Measurements from ENCODE around the gene CMSS1. TPM values are rescaled to one million over a fixed set of nuclear protein-coding genes. Genes with fewer than 3 reads are reported as not detected.
"Not testable (repeated sequence)": the region's sequence is repeated elsewhere in the genome, so short reads cannot be mapped to it uniquely, and the experiment has no call there.

CMSS1 gene
- total and polyA plus RNA-seq, 4 experiments from 2014 or later = 18.3 to 29.4 (median 21.9) TPM

DNA sequence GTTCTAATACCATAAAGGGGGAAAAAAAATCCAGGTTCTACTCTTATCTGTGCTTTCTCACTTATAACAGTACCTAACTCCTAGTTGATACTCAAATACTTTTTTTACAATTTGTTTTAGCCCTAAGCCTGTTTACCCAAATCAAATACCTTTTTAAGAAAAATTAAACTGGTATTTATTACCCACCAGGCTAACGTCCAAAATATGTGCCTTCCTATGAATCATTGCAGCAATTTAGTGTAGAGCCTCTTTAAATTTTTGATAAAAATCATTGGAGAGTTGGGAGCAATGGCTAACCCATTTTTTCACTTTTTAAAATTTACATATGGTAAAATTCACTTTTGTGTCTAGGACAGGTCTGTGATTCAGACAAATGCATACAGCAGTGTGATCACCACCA, 268.7 kb downstream of the CMSS1 start:
- POLR2A ChIA-PET (ENCODE audit: partially characterized antibody) = no interaction called here
- CTCF ChIA-PET (ENCODE audit: partially characterized antibody) = interaction anchor here (1.2 kb wide), 1 partner anchor 18 kb away, joined by 5 read pairs; no protein-coding TSS in a partner anchor

DNA sequence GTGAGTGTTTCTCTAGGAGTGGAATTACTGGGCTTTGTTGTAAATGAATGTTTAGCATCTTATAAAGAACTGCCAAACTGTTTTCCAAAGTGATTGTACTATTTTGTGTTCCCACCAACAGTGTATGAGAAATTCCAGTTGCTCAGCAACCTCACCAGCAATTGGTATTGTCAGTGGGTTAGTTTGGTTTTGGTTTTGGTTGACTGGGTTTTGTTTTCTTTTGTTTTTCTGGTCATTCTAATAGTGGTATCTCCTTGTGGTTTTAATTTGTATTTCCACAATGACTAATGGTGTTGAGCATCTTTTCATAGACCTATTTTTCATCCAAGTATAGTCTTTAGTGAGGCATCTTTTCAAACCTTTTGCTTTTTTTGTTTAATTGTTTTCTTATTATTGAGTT, 269.5 kb downstream of the CMSS1 start:
- H3K4me3 ChIP-seq (ENCODE audit: low read length in 2 of 2) = no peak overlapping the region
- H3K27me3 Mint-ChIP-seq = no peaks in the 10 kb centered on the region
- H3K36me3 ChIP-seq (ENCODE audit: insufficient read depth, low read length) = no peaks in the 10 kb centered on the region
- H3K27ac ChIP-seq (ENCODE audit: low read depth, low read length) = no peak overlapping the region
- H3K4me1 Mint-ChIP-seq = peaks cover 3 to 10% (median 6%) of the 10 kb centered on the region in 4 donors
- DNase-seq = no peak
- H3K27me3 ChIP-seq (ENCODE audit: insufficient read depth, low read length) = no peaks in the 10 kb centered on the region
- H3K9me3 Mint-ChIP-seq = no peaks in the 10 kb centered on the region
- no peaks in the 10 kb centered on the region for H3K4me1 ChIP-seq (ENCODE audit: insufficient read depth, low read length)
- no peak overlapping the region for H3K4me3 Mint-ChIP-seq
- no peaks in the 10 kb centered on the region for H3K9me3 ChIP-seq (ENCODE audit: control insufficient read depth in 1 of 2, low read length in 2 of 2)
- intact Hi-C loops (cut with micrococcal nuclease) = no loop called here
- CTCF ChIA-PET (ENCODE audit: partially characterized antibody) = no interaction called here
- POLR2A ChIA-PET (ENCODE audit: partially characterized antibody) = no interaction called here
- H3K36me3 Mint-ChIP-seq = no peaks in the 10 kb centered on the region
- H3K27ac Mint-ChIP-seq = no peak overlapping the region

More for the DNA sequence above, 268.7 kb downstream of the CMSS1 start:
- Histone ChIP-seq H3K27me3 (ENCODE audit: insufficient read depth, low read length) (no peaks in the 10 kb centered on the region), H3K4me3 (ENCODE audit: low read length in 2 of 2) (no peak overlapping the region), H3K36me3 (ENCODE audit: insufficient read depth, low read length) (no peaks in the 10 kb centered on the region), H3K4me1 (ENCODE audit: insufficient read depth, low read length) (no peaks in the 10 kb centered on the region), H3K27ac (ENCODE audit: low read depth, low read length) (no peak overlapping the region), H3K9me3 (ENCODE audit: control insufficient read depth in 1 of 2, low read length in 2 of 2) (no peaks in the 10 kb centered on the region)
- no peak overlapping the region for H3K4me3 Mint-ChIP-seq
- DNase-seq = no peak
- intact Hi-C loops (cut with micrococcal nuclease) = no loop called here
- no peaks in the 10 kb centered on the region for H3K36me3 Mint-ChIP-seq
- no peak overlapping the region for H3K27ac Mint-ChIP-seq
- H3K9me3 Mint-ChIP-seq = no peaks in the 10 kb centered on the region
- H3K4me1 Mint-ChIP-seq = peaks cover 3 to 10% (median 6%) of the 10 kb centered on the region in 4 donors
- H3K27me3 Mint-ChIP-seq = no peaks in the 10 kb centered on the region

DNA sequence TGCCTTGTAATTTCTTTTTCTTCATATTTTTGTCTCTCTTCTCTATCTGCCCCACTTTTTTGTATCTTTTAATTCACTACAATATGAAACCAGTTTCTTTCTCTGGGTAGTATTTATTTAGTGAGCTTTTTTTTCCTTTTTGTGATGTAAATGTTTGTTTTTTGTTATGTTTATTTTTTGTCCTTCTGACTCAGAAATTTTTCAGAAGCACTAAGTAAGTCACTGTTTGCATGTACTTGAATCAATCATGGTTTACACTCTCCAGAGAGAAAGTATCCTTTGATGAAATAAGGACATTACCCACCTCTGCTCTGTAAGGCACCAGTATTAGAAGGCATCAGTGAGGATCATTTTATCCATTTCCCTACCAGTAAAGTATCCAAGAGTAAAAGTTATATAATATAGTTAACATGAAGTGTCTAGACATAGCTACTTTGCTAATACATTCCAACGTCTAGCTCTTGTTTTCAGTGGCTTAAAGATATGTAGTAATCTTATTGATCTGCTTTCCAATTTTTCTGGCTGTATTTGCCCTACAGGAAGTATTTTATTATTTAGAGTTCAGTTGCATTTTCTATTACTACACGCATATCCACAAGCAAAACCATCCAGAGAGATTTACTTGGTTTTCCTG, 271.2 kb downstream of the CMSS1 start:
- no peak overlapping the region for H3K27ac ChIP-seq (ENCODE audit: low read depth, low read length)
- intact Hi-C loops (cut with micrococcal nuclease) = no loop called here
- Mint-ChIP-seq H3K27me3 (no peaks in the 10 kb centered on the region), H3K4me3 (no peak overlapping the region), H3K4me1 (peaks cover 3 to 10% (median 6%) of the 10 kb centered on the region in 4 donors), H3K27ac (no peak overlapping the region), H3K9me3 (no peaks in the 10 kb centered on the region), H3K36me3 (no peaks in the 10 kb centered on the region)
- H3K27me3 ChIP-seq (ENCODE audit: insufficient read depth, low read length) = no peaks in the 10 kb centered on the region
- POLR2A ChIA-PET (ENCODE audit: partially characterized antibody) = no interaction called here
- no peaks in the 10 kb centered on the region for H3K9me3 ChIP-seq (ENCODE audit: control insufficient read depth in 1 of 2, low read length in 2 of 2)
- H3K36me3 ChIP-seq (ENCODE audit: insufficient read depth, low read length) = no peaks in the 10 kb centered on the region
- H3K4me1 ChIP-seq (ENCODE audit: insufficient read depth, low read length) = no peaks in the 10 kb centered on the region
- H3K4me3 ChIP-seq (ENCODE audit: low read length in 2 of 2) = no peak overlapping the region
- no peak for DNase-seq
- CTCF ChIA-PET (ENCODE audit: partially characterized antibody) = interaction anchor here (1.0 to 2.8 kb wide), 3 partner anchors 14 to 165 kb away, joined by 3 to 9 read pairs (median 4); no protein-coding TSS in a partner anchor

DNA sequence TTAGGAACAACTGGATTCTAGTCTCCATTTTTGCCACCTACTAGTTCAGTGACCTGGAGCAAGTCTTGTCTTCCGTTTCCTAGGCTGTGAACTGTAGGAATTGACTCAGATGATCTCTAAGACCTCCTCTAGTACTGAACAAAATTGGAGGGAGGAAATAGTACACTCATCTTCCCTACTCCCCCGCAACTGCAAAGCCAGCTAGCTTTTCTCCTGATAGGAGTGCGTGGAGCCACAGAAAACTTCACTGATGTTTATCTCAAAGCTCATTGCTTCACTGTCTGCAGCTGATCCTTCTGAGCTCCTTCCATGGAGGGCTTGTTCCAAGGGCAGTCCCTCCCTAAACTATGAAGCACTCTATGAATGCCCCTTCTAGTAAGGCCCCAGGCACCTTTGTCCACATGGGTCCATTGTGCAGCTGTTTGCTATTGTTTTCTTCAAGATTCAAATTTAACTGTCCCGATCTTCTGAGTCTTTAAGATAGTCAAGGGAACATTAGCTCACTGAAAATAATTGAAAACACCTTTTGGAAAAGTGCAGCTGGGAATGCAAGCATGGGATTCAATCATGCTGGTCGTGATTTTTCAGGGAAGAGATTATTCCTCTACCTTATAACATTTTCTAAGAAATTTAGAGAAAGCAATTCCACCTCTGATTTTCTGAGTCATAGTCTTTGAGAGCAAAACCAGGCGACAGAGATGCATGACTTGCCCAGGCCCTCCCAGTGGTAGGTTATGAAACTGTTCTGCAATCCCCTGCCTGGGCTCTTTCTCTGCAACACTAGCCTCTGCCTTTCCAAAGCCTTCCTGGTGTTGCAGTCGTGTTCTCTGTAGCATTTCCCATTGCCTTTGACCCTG, 272.4 kb downstream of the CMSS1 start:
- no peaks in the 10 kb centered on the region for H3K27me3 ChIP-seq (ENCODE audit: insufficient read depth, low read length)
- peaks cover 0 to 3% of the 10 kb centered on the region in 2 donors for H3K36me3 Mint-ChIP-seq
- peak overlapping the region in 1 of 7 donors; percentile 41 for H3K27ac Mint-ChIP-seq
- no peak overlapping the region for H3K4me3 ChIP-seq (ENCODE audit: low read length in 2 of 2)
- no peak overlapping the region for H3K4me3 Mint-ChIP-seq
- H3K27me3 Mint-ChIP-seq = no peaks in the 10 kb centered on the region
- CTCF ChIA-PET (ENCODE audit: partially characterized antibody) = interaction anchor here (2.8 kb wide), 1 partner anchor 21 kb away, joined by 9 read pairs; no protein-coding TSS in a partner anchor
- H3K27ac ChIP-seq (ENCODE audit: low read depth, low read length) = no peak overlapping the region
- H3K36me3 ChIP-seq (ENCODE audit: insufficient read depth, low read length) = no peaks in the 10 kb centered on the region
- no peaks in the 10 kb centered on the region for H3K9me3 Mint-ChIP-seq
- no peaks in the 10 kb centered on the region for H3K4me1 ChIP-seq (ENCODE audit: insufficient read depth, low read length)
- H3K9me3 ChIP-seq (ENCODE audit: control insufficient read depth in 1 of 2, low read length in 2 of 2) = no peaks in the 10 kb centered on the region
- peaks cover 3 to 10% (median 6%) of the 10 kb centered on the region in 4 donors for H3K4me1 Mint-ChIP-seq
- DNase-seq = no peak
- POLR2A ChIA-PET (ENCODE audit: partially characterized antibody) = no interaction called here
- intact Hi-C loops (cut with micrococcal nuclease) = no loop called here

DNA sequence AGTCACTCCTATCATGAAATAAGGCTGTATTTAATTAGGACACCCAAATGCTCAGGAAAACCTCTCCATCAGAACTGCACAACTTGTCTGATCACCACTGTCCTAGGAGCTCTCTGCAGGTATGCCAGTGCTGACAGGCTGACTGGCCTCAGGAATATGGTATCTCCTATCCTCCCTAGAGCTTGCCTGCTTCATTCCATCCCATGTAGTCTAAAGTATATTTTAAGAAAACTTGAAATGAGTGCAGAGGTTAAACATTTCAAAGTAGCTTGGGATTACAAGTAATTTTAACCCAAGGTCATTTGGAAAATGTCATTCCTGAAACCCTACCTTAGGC, 273.0 kb downstream of the CMSS1 start:
- Histone ChIP-seq H3K36me3 (ENCODE audit: insufficient read depth, low read length) (no peaks in the 10 kb centered on the region), H3K9me3 (ENCODE audit: control insufficient read depth in 1 of 2, low read length in 2 of 2) (no peaks in the 10 kb centered on the region), H3K27me3 (ENCODE audit: insufficient read depth, low read length) (no peaks in the 10 kb centered on the region), H3K4me1 (ENCODE audit: insufficient read depth, low read length) (no peaks in the 10 kb centered on the region), H3K4me3 (ENCODE audit: low read length in 2 of 2) (no peak overlapping the region), H3K27ac (ENCODE audit: low read depth, low read length) (no peak overlapping the region)
- intact Hi-C loops (cut with micrococcal nuclease) = no loop called here
- POLR2A ChIA-PET (ENCODE audit: partially characterized antibody) = no interaction called here
- peaks cover 0 to 3% of the 10 kb centered on the region in 2 donors for H3K36me3 Mint-ChIP-seq
- no peaks in the 10 kb centered on the region for H3K9me3 Mint-ChIP-seq
- peak overlapping the region in 1 of 7 donors; percentile 35 for H3K27ac Mint-ChIP-seq
- H3K4me3 Mint-ChIP-seq = no peak overlapping the region
- no peak for DNase-seq
- CTCF ChIA-PET (ENCODE audit: partially characterized antibody) = interaction anchor here (1.0 to 2.8 kb wide), 2 partner anchors 22 to 86 kb away, joined by 3 to 9 read pairs; no protein-coding TSS in a partner anchor
- H3K27me3 Mint-ChIP-seq = no peaks in the 10 kb centered on the region
- H3K4me1 Mint-ChIP-seq = peaks cover 3 to 10% (median 6%) of the 10 kb centered on the region in 4 donors

DNA sequence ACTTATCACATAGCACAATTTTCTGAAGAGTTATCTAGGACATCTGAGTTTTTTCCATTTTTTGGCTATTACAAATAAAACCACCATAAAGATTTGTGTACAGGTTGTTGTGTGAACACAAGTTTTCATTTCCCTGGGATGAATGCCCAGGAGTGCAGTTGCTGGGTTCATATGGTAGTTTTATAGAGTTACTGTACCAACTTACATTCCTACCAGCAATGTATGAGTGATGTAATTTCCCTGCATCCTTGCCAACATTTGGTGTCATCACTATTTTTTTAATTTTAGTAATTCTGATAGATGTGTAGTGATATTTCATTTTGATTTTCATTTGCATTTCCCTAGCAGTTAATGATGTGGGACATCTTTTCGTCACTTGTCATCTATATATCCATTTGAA, 276.2 kb downstream of the CMSS1 start:
- CTCF ChIA-PET (ENCODE audit: partially characterized antibody) = interaction anchor here (0.7 kb wide), 1 partner anchor 24 kb away, joined by 3 read pairs; no protein-coding TSS in a partner anchor
- H3K4me3 ChIP-seq (ENCODE audit: low read length in 2 of 2) = no peak overlapping the region

DNA sequence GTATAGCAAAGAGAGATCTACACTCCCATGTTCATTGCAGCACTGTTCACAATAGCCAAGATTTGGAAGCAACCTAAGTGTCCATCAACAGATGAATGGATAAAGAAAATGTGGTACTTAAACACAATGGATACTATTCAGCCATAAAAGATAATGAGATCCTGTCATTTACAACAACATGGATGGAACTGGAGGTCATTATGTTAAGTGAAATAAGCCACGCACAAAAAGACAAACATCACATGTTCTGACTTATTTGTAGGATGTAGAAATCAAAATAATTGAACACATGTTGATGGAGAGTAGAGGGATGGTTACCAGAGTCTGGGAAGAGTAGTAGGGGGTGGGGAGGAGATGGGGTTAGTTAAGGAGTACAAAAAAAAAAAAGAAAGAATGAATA, 278.6 kb downstream of the CMSS1 start:
- H3K4me3 Mint-ChIP-seq; H3K4me1 ChIP-seq (ENCODE audit: insufficient read depth, low read length); intact Hi-C loops (cut with micrococcal nuclease); DNase-seq; H3K9me3 ChIP-seq (ENCODE audit: control insufficient read depth in 1 of 2, low read length in 2 of 2); H3K4me1 Mint-ChIP-seq; H3K27ac ChIP-seq (ENCODE audit: low read depth, low read length); H3K9me3 Mint-ChIP-seq; H3K27me3 Mint-ChIP-seq; H3K27me3 ChIP-seq (ENCODE audit: insufficient read depth, low read length); H3K4me3 ChIP-seq (ENCODE audit: low read length in 2 of 2); H3K36me3 ChIP-seq (ENCODE audit: insufficient read depth, low read length); H3K27ac Mint-ChIP-seq; POLR2A ChIA-PET (ENCODE audit: partially characterized antibody): not testable (repeated sequence)
- H3K36me3 Mint-ChIP-seq = peaks cover 2 to 10% of the 10 kb centered on the region in 2 donors
- CTCF ChIA-PET (ENCODE audit: partially characterized antibody) = interaction anchor here (1.0 kb wide), 1 partner anchor 28 kb away, joined by 3 read pairs; no protein-coding TSS in a partner anchor

More for the DNA sequence above, 276.2 kb downstream of the CMSS1 start:
- Histone ChIP-seq H3K36me3 (ENCODE audit: insufficient read depth, low read length) (no peaks in the 10 kb centered on the region), H3K9me3 (ENCODE audit: control insufficient read depth in 1 of 2, low read length in 2 of 2) (no peaks in the 10 kb centered on the region), H3K27me3 (ENCODE audit: insufficient read depth, low read length) (no peaks in the 10 kb centered on the region), H3K4me1 (ENCODE audit: insufficient read depth, low read length) (no peaks in the 10 kb centered on the region), H3K27ac (ENCODE audit: low read depth, low read length) (no peak overlapping the region)
- peaks cover 0 to 3% of the 10 kb centered on the region in 2 donors for H3K36me3 Mint-ChIP-seq
- H3K9me3 Mint-ChIP-seq = no peaks in the 10 kb centered on the region
- H3K27me3 Mint-ChIP-seq = no peaks in the 10 kb centered on the region
- POLR2A ChIA-PET (ENCODE audit: partially characterized antibody) = no interaction called here
- intact Hi-C loops (cut with micrococcal nuclease) = no loop called here
- H3K4me3 Mint-ChIP-seq = no peak overlapping the region
- peaks cover 0 to 2% (median 0%) of the 10 kb centered on the region in 4 donors for H3K4me1 Mint-ChIP-seq
- DNase-seq = no peak
- no peak overlapping the region for H3K27ac Mint-ChIP-seq

Data from CD4-positive, alpha-beta memory T cell (primary cell).